OCI-LY7 (cell line): ENCODE measurements around the gene SF3B6. TPM values are rescaled to one million over a fixed set of nuclear protein-coding genes. Genes with fewer than 3 reads are reported as not detected.

ENCODE experiments used
- BruUV-seq: library from RNA; stranded (reverse); fragments of 400-500 nt; replicated peaks from 2 replicates; lab custom pipeline; 2021; lab: Mats Ljungman, UMichigan
- CTCF ChIA-PET: fragments of 300-600 bp; sonication (Branson Sonifier 250); formaldehyde crosslinking; loops from one replicate; lab custom pipeline; 2022; ENCODE audit warnings: antibody characterized with exemption; ENCODE audit not compliant: unreplicated experiment; lab: Charles Lee
- POLR2A ChIA-PET: fragments of 300-600 bp; sonication (Branson Sonifier 250); formaldehyde crosslinking; loops from one replicate; lab custom pipeline; 2022; ENCODE audit warnings: antibody characterized with exemption; lab: Charles Lee
- DNase-seq: peaks from one replicate; pipeline ENCODE4 v3.0.0-alpha.2; 2015; ENCODE audit warnings: low spot score
- H2AFZ ChIP-seq: fragments of 200-600 bp; sonication (generic), shearing (Covaris generic); 2 replicates; pipeline ENCODE4 v1.6.1; 2014; ENCODE audit warnings: mild to moderate bottlenecking, antibody characterized with exemption, low read length, moderate library complexity
- H3K27ac ChIP-seq: fragments of 200-600 bp; sonication (generic); 2 replicates; pipeline ENCODE4 v1.5.1; 2014; ENCODE audit warnings: mixed run types, low read depth, mild to moderate bottlenecking, moderate library complexity, low read length, inconsistent platforms; ENCODE audit not compliant: poor library complexity, severe bottlenecking
- H3K36me3 ChIP-seq: fragments of 200-600 bp; sonication (generic); 2 replicates; pipeline ENCODE4 v1.6.1; 2014; ENCODE audit warnings: mild to moderate bottlenecking, antibody characterized with exemption, low read length, moderate library complexity, mixed read lengths; ENCODE audit not compliant: insufficient read depth
- H3K4me1 ChIP-seq: fragments of 200-600 bp; sonication (generic); 2 replicates; pipeline ENCODE4 v1.5.1; 2014; ENCODE audit warnings: mild to moderate bottlenecking, low read length; ENCODE audit not compliant: insufficient read depth, poor library complexity, severe bottlenecking
- H3K4me2 ChIP-seq: fragments of 200-600 bp; sonication (generic); 2 replicates; pipeline ENCODE4 v1.6.1; 2014; ENCODE audit warnings: mild to moderate bottlenecking, low read length
- H3K4me3 ChIP-seq: fragments of 200-600 bp; sonication (generic); 2 replicates; pipeline ENCODE4 v1.5.1; 2014; ENCODE audit warnings: mild to moderate bottlenecking, low read depth, low read length; ENCODE audit not compliant: poor library complexity, severe bottlenecking
- H3K79me2 ChIP-seq: fragments of 200-600 bp; sonication (generic); 2 replicates; pipeline ENCODE4 v1.6.1; 2016; ENCODE audit warnings: low read depth, mild to moderate bottlenecking, low read length, moderate library complexity, mixed read lengths; ENCODE audit not compliant: insufficient read depth
- H3K9me2 ChIP-seq: fragments of 200-600 bp; sonication (generic); 2 replicates; pipeline ENCODE4 v1.6.1; 2016; ENCODE audit warnings: mild to moderate bottlenecking, low read length, mixed read lengths; ENCODE audit not compliant: insufficient read depth
- H3K9me3 ChIP-seq: fragments of 200-600 bp; sonication (generic); 2 replicates; pipeline ENCODE4 v1.6.1; 2014; ENCODE audit warnings: mild to moderate bottlenecking, mixed run types, low read length, mixed read lengths
- H4K20me1 ChIP-seq: fragments of 200-600 bp; sonication (generic); 2 replicates; pipeline ENCODE4 v1.6.1; 2014; ENCODE audit warnings: mild to moderate bottlenecking, antibody characterized with exemption, low read length, moderate library complexity, mixed read lengths; ENCODE audit not compliant: insufficient read depth
- CTCF ChIP-seq: fragments of 200-600 bp; sonication (generic); conservative IDR thresholded peaks from 2 replicates; pipeline ENCODE4 v1.5.1; 2014; ENCODE audit warnings: mild to moderate bottlenecking, antibody characterized with exemption, low read length, moderate library complexity, mixed read lengths
- EZH2phosphoT487 ChIP-seq: fragments of 200-600 bp; sonication (generic); IDR thresholded peaks from 2 replicates; pipeline ENCODE4 v1.6.1; 2018; ENCODE audit warnings: low read depth, borderline replicate concordance, mild to moderate bottlenecking, mixed run types, antibody characterized with exemption, low read length, moderate library complexity, mixed read lengths
- intact Hi-C: fragments of 100-400 bp; cut with micrococcal nuclease; formaldehyde crosslinking; loops from one replicate; pipeline ENCODE4 v1.10.0; 2022; ENCODE audit not compliant: unreplicated experiment
- small RNA-seq: library from RNA; depleted of rRNA; stranded (forward); fragments of <200 nt; gene quantifications from one replicate; pipeline ENCODE3, GENCODE V24; 2014
- total RNA-seq, 2 experiments: library from RNA; depleted of rRNA in 1 of 2; stranded (reverse); fragments of >200 nt in 1 of 2; shearing (Covaris generic) in 1 of 2; gene quantifications; 2 replicates each; pipeline ENCODE4 v1.2.3, GENCODE V29; 2014 to 2022

SF3B6 gene
- total RNA-seq, 2 experiments from 2014 or later, result 112 to 143 TPM

- no peak for DNase-seq
- no peak overlapping the region for H3K4me3 ChIP-seq
- H3K36me3 ChIP-seq, result no peaks in the 10 kb centered on the region
- H3K9me3 ChIP-seq, result no peaks in the 10 kb centered on the region
- no peak overlapping the region for H2AFZ ChIP-seq
- H3K27ac ChIP-seq, result no peak overlapping the region
- H4K20me1 ChIP-seq, result no peaks in the 10 kb centered on the region
- TF ChIP-seq EZH2phosphoT487 (no peak), CTCF (no peak)
- no peaks in the 10 kb centered on the region for H3K9me2 ChIP-seq
- BruUV-seq, result no TSS peak
- H3K79me2 ChIP-seq, result no peaks in the 10 kb centered on the region
- POLR2A ChIA-PET, result no interaction called here
- no peaks in the 10 kb centered on the region for H3K4me1 ChIP-seq
- CTCF ChIA-PET, result interaction anchor here (0.5 kb wide), 1 partner anchor 90 kb away, joined by 3 read pairs; no protein-coding TSS in a partner anchor
- intact Hi-C loops, result no loop called here
- no peak overlapping the region for H3K4me2 ChIP-seq
Measured at GRCh38 chr2:24017711-24018110, 58.4 kb downstream of the SF3B6 start.

Small RNA genes within 50 kb of the gene (small RNA-seq; reads per million reads assigned to genes)
- not detected for gene RNU6-370P

Other genes with a start within 250 kb of the SF3B6 start
- 7.8 and 9.4 TPM in 2 replicates for gene ATAD2B, start 149.2 kb downstream of the SF3B6 start, total RNA-seq (2014; rRNA removed; shearing (Covaris generic))
- 19.4 and 21.7 TPM in 2 replicates for gene ATAD2B, start 149.2 kb downstream of the SF3B6 start, total RNA-seq (2022)
- gene UBXN2A, start 135.9 kb downstream of the SF3B6 start, total RNA-seq (2014; rRNA removed; shearing (Covaris generic)), result 10.0 and 11.3 TPM in 2 replicates
- 15.4 and 16.2 TPM in 2 replicates for gene UBXN2A, start 135.9 kb downstream of the SF3B6 start, total RNA-seq (2022)
- 0.09 TPM in 1 of 2 replicates, not detected in the other for gene MFSD2B, start 66.2 kb downstream of the SF3B6 start, total RNA-seq (2014; rRNA removed; shearing (Covaris generic))
- 0.39 and 1.0 TPM in 2 replicates for gene MFSD2B, start 66.2 kb downstream of the SF3B6 start, total RNA-seq (2022)
- gene WDCP, start 28.9 kb downstream of the SF3B6 start, total RNA-seq (2014; rRNA removed; shearing (Covaris generic)), result 10.9 and 13.9 TPM in 2 replicates
- 21.0 and 22.8 TPM in 2 replicates for gene WDCP, start 28.9 kb downstream of the SF3B6 start, total RNA-seq (2022)
- gene FKBP1B, start 26.6 kb downstream of the SF3B6 start, total RNA-seq (2014; rRNA removed; shearing (Covaris generic)), result 1.5 and 3.2 TPM in 2 replicates
- gene FKBP1B, start 26.6 kb downstream of the SF3B6 start, total RNA-seq (2022), result 1.5 and 1.6 TPM in 2 replicates
- 0.36 and 0.38 TPM in 2 replicates for gene TP53I3, start 8.5 kb upstream of the SF3B6 start, total RNA-seq (2014; rRNA removed; shearing (Covaris generic))
- 0.82 and 1.1 TPM in 2 replicates for gene TP53I3, start 8.5 kb upstream of the SF3B6 start, total RNA-seq (2022)
- not detected in 2 replicates for gene PFN4, start 47.0 kb upstream of the SF3B6 start, total RNA-seq (2014; rRNA removed; shearing (Covaris generic))
- not detected in 2 replicates for gene PFN4, start 47.0 kb upstream of the SF3B6 start, total RNA-seq (2022)
- 3.8 and 5.5 TPM in 2 replicates for gene FAM228B, start 47.1 kb upstream of the SF3B6 start, total RNA-seq (2014; rRNA removed; shearing (Covaris generic))
- 9.6 and 14.1 TPM in 2 replicates for gene FAM228B, start 47.1 kb upstream of the SF3B6 start, total RNA-seq (2022)
- gene FAM228A, start 98.7 kb upstream of the SF3B6 start, total RNA-seq (2014; rRNA removed; shearing (Covaris generic)), result 0.25 and 0.49 TPM in 2 replicates
- 0.31 and 0.46 TPM in 2 replicates for gene FAM228A, start 98.7 kb upstream of the SF3B6 start, total RNA-seq (2022)